DMS153 (cell line): Measurements from ENCODE around the gene CRLF1.

Experiments
- DNase-seq: peaks from one replicate; lab custom pipeline; 2025; lab: John Stamatoyannopoulos, UW

The CRLF1 gene

GRCh38 chr19:18557411-18558201 is 49.0 kb downstream of the CRLF1 start, which contains the start of gene KXD1:
TSS of gene KXD1 (plus strand) at chr19:18557870. CDS start at chr19:18562057, 4,187 bp downstream.
- peak; percentile 98 for DNase-seq

- no peak for DNase-seq
Measured at GRCh38 chr19:18551631-18552030, 55.0 kb downstream of the CRLF1 start.

GRCh38 chr19:18543814-18544475 is 62.7 kb downstream of the CRLF1 start:
- DNase-seq = peak; percentile 15
